ENCODE measurements around the gene ONECUT2. TPM values are rescaled to one million over a fixed set of nuclear protein-coding genes. Genes with fewer than 3 reads are reported as not detected.

The ONECUT2 gene
- total and polyA plus RNA-seq, 9 of the 15 experiments (the other 6 are each of a cell fraction or from before 2014, with no cell fraction given): 0.27 to 2.5 (median 0.83) TPM

GRCh38 chr18:57436965-57437333 lies 1.8 kb downstream of the ONECUT2 start (continued):
- TF ChIP-seq ZBTB40 (IDR thresholded peaks at IDR 0.05) (no peak), ZBTB40 (CRISPR knock-in tag; IDR thresholded peaks at IDR 0.05) (no peak), ARID3A (IDR thresholded peaks at IDR 0.05; ENCODE audit: borderline replicate concordance, low read depth, low read length) (no peak), ZNF398 (CRISPR knock-in tag; IDR thresholded peaks at IDR 0.05) (no peak)
